SU-DHL-6 (cell line): ENCODE data around the gene ZFYVE1.

ENCODE experiments used
- CTCF ChIP-seq: fragments of 200-600 bp; sonication (generic); IDR thresholded peaks from one replicate; pipeline ENCODE4 v1.5.1; 2017; ENCODE audit warnings: antibody characterized with exemption, mild to moderate bottlenecking, low read length, moderate library complexity; ENCODE audit not compliant: insufficient read depth, poor library complexity, severe bottlenecking
- EZH2phosphoT487 ChIP-seq: fragments of 200-600 bp; sonication (generic), shearing (Covaris generic); conservative IDR thresholded peaks from 2 replicates; pipeline ENCODE4 v1.6.1; 2018; ENCODE audit warnings: mild to moderate bottlenecking, antibody characterized with exemption, low read length, moderate library complexity, mixed read lengths

GRCh38 chr14:72928872-72929271 is 98.0 kb downstream of the ZFYVE1 start:
- TF ChIP-seq CTCF (no peak), EZH2phosphoT487 (no peak)
